ENCODE results near the gene KCNT1. TPM values are rescaled to one million over a fixed set of nuclear protein-coding genes. Genes with fewer than 3 reads are reported as not detected.

Gene KCNT1
- total RNA-seq, 3 donors from 2014 or later, result not detected

DNA sequence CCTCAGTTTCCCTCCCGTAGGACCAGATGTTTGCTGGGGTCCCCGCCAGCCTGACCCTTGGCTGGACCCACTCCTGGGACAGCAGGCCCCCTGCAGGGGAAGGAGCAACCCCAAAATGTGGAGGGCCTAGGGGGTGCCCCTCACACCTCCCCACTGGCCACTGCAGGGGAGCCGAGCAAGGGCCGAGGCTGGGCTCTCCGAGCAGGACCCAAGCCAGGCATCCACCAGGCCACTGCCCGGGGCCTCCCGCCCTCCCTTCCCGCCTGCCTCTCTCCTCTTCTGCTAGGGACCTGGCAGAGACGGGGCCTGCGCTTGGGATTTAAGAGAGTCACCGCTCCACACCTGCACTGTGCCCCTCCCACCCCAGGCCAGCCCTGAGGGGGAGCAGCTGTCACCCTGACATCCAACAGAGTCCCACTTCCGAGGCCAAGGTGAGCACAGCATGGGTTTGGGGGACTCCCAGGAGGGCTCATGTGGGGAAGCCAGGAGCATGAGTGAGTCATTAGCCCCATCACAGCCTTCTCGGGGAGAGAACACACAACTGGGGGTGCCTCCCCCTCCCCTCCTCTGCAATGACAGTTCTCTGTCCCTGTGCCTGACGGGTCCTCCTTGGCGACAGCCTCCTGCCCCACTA is 18.5 kb upstream of the KCNT1 start:
- H3K27me3 ChIP-seq, result peaks cover 3 to 58% of the 10 kb centered on the region in 2 donors
- H3K4me3 ChIP-seq, result no peak overlapping the region
- no peaks in the 10 kb centered on the region for H3K4me1 ChIP-seq
- no peaks in the 10 kb centered on the region for H3K9me3 ChIP-seq
- DNase-seq (ENCODE audit: low spot score in 2 of 2), result no peak
- H3K36me3 ChIP-seq, result no peaks in the 10 kb centered on the region
- intact Hi-C loops (cut with DNase I; ENCODE audit: low total_unique reads), result no loop called here
- H3K27ac ChIP-seq, result no peak overlapping the region
- TF ChIP-seq POLR2A (IDR thresholded peaks at IDR 0.05) (no peak), POLR2AphosphoS5 (IDR thresholded peaks at IDR 0.05) (no peak)
- TF ChIP-seq, protein P1, sequence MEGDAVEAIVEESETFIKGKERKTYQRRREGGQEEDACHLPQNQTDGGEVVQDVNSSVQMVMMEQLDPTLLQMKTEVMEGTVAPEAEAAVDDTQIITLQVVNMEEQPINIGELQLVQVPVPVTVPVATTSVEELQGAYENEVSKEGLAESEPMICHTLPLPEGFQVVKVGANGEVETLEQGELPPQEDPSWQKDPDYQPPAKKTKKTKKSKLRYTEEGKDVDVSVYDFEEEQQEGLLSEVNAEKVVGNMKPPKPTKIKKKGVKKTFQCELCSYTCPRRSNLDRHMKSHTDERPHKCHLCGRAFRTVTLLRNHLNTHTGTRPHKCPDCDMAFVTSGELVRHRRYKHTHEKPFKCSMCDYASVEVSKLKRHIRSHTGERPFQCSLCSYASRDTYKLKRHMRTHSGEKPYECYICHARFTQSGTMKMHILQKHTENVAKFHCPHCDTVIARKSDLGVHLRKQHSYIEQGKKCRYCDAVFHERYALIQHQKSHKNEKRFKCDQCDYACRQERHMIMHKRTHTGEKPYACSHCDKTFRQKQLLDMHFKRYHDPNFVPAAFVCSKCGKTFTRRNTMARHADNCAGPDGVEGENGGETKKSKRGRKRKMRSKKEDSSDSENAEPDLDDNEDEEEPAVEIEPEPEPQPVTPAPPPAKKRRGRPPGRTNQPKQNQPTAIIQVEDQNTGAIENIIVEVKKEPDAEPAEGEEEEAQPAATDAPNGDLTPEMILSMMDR (IDR thresholded peaks at IDR 0.05), result no peak

DNA sequence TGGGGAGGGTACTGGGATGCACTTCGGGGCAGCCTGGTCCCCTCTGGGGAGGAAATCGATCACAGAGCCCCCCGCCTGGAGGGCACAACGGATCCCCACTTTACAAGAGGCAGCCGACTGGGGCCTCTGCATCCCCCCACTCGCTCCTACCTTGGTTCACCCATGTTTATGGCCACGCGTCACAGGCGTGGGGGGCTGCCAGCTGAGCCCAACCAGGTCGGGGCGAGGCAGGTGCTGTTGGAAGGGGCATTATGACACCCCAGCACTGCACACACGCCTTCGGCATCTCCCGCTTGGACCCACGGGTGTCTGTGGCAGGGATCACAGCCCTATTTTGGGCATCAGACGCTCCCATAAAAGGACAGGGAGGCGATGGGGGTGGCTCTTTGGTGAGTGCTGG is 17.3 kb upstream of the KCNT1 start:
- DNase-seq (ENCODE audit: low spot score in 2 of 2), result no peak
- H3K27ac ChIP-seq, result no peak overlapping the region
- H3K9me3 ChIP-seq, result no peaks in the 10 kb centered on the region
- H3K4me1 ChIP-seq, result no peaks in the 10 kb centered on the region
- H3K36me3 ChIP-seq, result no peaks in the 10 kb centered on the region
- H3K4me3 ChIP-seq, result no peak overlapping the region
- no peak for TF ChIP-seq POLR2AphosphoS5 (IDR thresholded peaks at IDR 0.05)
- intact Hi-C loops (cut with DNase I; ENCODE audit: low total_unique reads), result no loop called here
- peaks cover 3 to 64% of the 10 kb centered on the region in 2 donors for H3K27me3 ChIP-seq

DNA sequence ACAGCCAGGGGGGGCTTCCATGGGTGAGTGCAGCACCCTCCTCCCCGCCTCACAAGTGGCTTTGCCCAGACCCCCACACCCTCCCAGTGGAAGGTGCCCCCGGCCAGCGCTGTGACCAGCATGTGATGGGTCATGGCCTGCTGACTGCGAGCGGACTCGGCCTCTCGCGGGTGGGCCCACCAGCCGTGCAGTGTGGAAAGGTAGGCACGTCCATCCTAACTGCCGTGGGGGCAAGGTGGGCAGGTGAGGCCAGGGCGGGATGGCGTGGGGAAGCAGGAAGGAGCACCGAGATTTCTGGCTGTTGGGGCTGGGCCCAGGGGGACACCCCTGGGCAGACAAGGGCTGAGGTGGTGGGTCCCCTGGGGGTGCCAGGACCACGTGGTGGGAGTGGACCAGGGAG is 14.8 kb upstream of the KCNT1 start:
- no peak for DNase-seq (ENCODE audit: low spot score in 2 of 2)
- H3K9me3 ChIP-seq, result no peaks in the 10 kb centered on the region
- H3K4me1 ChIP-seq, result no peaks in the 10 kb centered on the region
- peaks cover 3 to 63% of the 10 kb centered on the region in 2 donors for H3K27me3 ChIP-seq
- H3K27ac ChIP-seq, result no peak overlapping the region
- no peaks in the 10 kb centered on the region for H3K36me3 ChIP-seq
- TF ChIP-seq POLR2AphosphoS5 (IDR thresholded peaks at IDR 0.05) (no peak), POLR2A (IDR thresholded peaks at IDR 0.05) (no peak)
- TF ChIP-seq, protein P1 (IDR thresholded peaks at IDR 0.05), result no peak
- intact Hi-C loops (cut with DNase I; ENCODE audit: low total_unique reads), result no loop called here
- H3K4me3 ChIP-seq, result no peak overlapping the region

GRCh38 chr9:135689011-135689410 is 13.0 kb upstream of the KCNT1 start:
- TF ChIP-seq, protein P1 (IDR thresholded peaks at IDR 0.05), result no peak
- TF ChIP-seq POLR2A (IDR thresholded peaks at IDR 0.05) (no peak), POLR2AphosphoS5 (IDR thresholded peaks at IDR 0.05) (no peak)

DNA sequence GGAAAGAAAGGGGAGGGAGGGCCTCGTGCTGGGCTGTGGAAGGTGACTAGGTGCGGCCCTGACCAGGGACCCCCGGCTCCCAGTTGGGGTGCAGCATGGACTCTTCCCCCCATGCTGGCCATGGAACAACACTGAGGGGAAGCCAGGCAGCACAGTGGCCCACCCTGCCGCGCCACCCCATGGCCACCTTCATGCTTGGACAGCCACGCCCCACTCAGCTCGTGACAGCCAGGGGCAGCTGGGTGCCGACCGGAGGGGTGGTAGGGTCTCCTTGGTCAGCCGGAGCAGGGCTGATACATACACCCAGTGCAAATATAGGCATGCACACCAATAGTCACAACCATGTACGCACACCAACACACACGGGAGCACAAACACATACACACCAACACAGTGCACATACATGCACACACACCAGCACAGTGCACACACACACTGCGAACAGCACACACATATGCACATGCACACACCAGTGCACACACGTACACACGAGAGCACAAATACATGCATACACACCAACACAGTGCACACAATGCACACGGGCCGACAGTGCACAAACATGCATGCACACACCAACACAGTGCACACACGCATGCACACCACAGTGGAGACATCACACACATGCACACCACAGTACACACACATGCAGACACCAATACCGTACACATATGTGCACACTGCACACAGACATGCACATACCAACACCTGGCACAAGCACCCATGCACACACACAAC is 11.0 kb upstream of the KCNT1 start:
- H3K27ac ChIP-seq, result no peak overlapping the region
- H3K9me3 ChIP-seq, result no peaks in the 10 kb centered on the region
- intact Hi-C loops (cut with DNase I; ENCODE audit: low total_unique reads), result loop anchor here (5.0 kb wide), 1 partner anchor 634 kb away; no protein-coding TSS in a partner anchor
- H3K27me3 ChIP-seq, result peaks cover 0 to 51% of the 10 kb centered on the region in 2 donors
- no peaks in the 10 kb centered on the region for H3K4me1 ChIP-seq
- H3K36me3 ChIP-seq, result no peaks in the 10 kb centered on the region
- no peak for DNase-seq (ENCODE audit: low spot score in 2 of 2)
- TF ChIP-seq POLR2A (IDR thresholded peaks at IDR 0.05) (no peak), POLR2AphosphoS5 (IDR thresholded peaks at IDR 0.05) (no peak)
- TF ChIP-seq, protein P1 (IDR thresholded peaks at IDR 0.05), result no peak
- H3K4me3 ChIP-seq, result no peak overlapping the region

More at GRCh38 chr9:135689011-135689410, 13.0 kb upstream of the KCNT1 start:
- H3K4me3 ChIP-seq, result no peak overlapping the region
- no peaks in the 10 kb centered on the region for H3K36me3 ChIP-seq
- H3K9me3 ChIP-seq, result no peaks in the 10 kb centered on the region
- DNase-seq (ENCODE audit: low spot score in 2 of 2), result no peak
- intact Hi-C loops (cut with DNase I; ENCODE audit: low total_unique reads), result no loop called here
- H3K27ac ChIP-seq, result no peak overlapping the region
- H3K4me1 ChIP-seq, result no peaks in the 10 kb centered on the region
- H3K27me3 ChIP-seq, result peaks cover 0 to 67% of the 10 kb centered on the region in 2 donors

Data from breast epithelium (tissue), 4 donors.